ENCODE results near the gene SPHK2.
A peak's percentile ranks its signal among the peaks of the same experiment; 100 is the strongest.
"Not testable (repeated sequence)": the region's sequence is repeated elsewhere in the genome, so short reads cannot be mapped to it uniquely, and the experiment has no call there.

The SPHK2 gene
- total RNA-seq: 8.1 to 14.7 (median 12.2) reads per million in 4 donors

GRCh38 chr19:48618916-48619691 lies at the start of gene SPHK2, which contains the start of gene RPL18:
Gene SPHK2 (plus strand): TSS chr19:48619506. CDS start chr19:48620515, 1,009 bp downstream.
Gene RPL18 (minus strand): TSS chr19:48619178. CDS start chr19:48619143, 35 bp downstream.
- DNase-seq: peak; percentile 83 to 99 (median 89)

GRCh38 chr19:48569814-48570213 lies 49.5 kb upstream of the SPHK2 start:
- no peak for DNase-seq

GRCh38 chr19:48571378-48572162 lies 47.7 kb upstream of the SPHK2 start:
- DNase-seq: no peak

GRCh38 chr19:48573163-48573505 lies 46.2 kb upstream of the SPHK2 start:
- DNase-seq: no peak

GRCh38 chr19:48575931-48576622 lies 43.2 kb upstream of the SPHK2 start:
- no peak for DNase-seq

- DNase-seq: not testable (repeated sequence)
Observed at GRCh38 chr19:48577908-48578307, 41.4 kb upstream of the SPHK2 start.

GRCh38 chr19:48578891-48579290 lies 40.4 kb upstream of the SPHK2 start:
- DNase-seq: no peak

- DNase-seq: no peak
Observed at GRCh38 chr19:48582168-48582567, 37.1 kb upstream of the SPHK2 start.

GRCh38 chr19:48587387-48587786 lies 31.9 kb upstream of the SPHK2 start:
- DNase-seq: no peak

- DNase-seq: peak; percentile 66 to 87 (median 80)
Observed at GRCh38 chr19:48588670-48589401, 30.5 kb upstream of the SPHK2 start.

- no peak for DNase-seq
Observed at GRCh38 chr19:48591021-48591420, 28.3 kb upstream of the SPHK2 start.

- no peak for DNase-seq
Observed at GRCh38 chr19:48595171-48595570, 24.1 kb upstream of the SPHK2 start.

- no peak for DNase-seq
Observed at GRCh38 chr19:48595833-48596232, 23.5 kb upstream of the SPHK2 start.

GRCh38 chr19:48596237-48596636 lies 23.1 kb upstream of the SPHK2 start:
- no peak for DNase-seq

- peak in 3 of 5 donors; percentile 36 to 59 (median 39) for DNase-seq
Observed at GRCh38 chr19:48596679-48597465, 22.4 kb upstream of the SPHK2 start.

- DNase-seq: no peak
Observed at GRCh38 chr19:48598996-48599700, 20.2 kb upstream of the SPHK2 start.

- no peak for DNase-seq
Observed at GRCh38 chr19:48600679-48601417, 18.5 kb upstream of the SPHK2 start.

GRCh38 chr19:48603001-48603400 lies 16.3 kb upstream of the SPHK2 start:
- DNase-seq: no peak

- DNase-seq: no peak
Observed at GRCh38 chr19:48603449-48603848, 15.9 kb upstream of the SPHK2 start.

- DNase-seq: no peak
Observed at GRCh38 chr19:48603850-48604249, 15.5 kb upstream of the SPHK2 start.
